Measurements from ENCODE around the gene CFAP70.

The CFAP70 gene

GRCh38 chr10:73368238-73368637, 9.6 kb upstream of the CFAP70 start:
- no peak for DNase-seq (ENCODE audit: low read depth in 1 of 2, low spot score in 1 of 2)
- H3K4me3 ChIP-seq (replicated peaks; ENCODE audit: insufficient read depth, low read length) = no peak overlapping the region
- no peaks in the 10 kb centered on the region for H3K27me3 ChIP-seq (ENCODE audit: insufficient read depth, poor library complexity, severe bottlenecking)
- H3K27ac ChIP-seq (replicated peaks) = no peak overlapping the region
- TF ChIP-seq, protein P1, sequence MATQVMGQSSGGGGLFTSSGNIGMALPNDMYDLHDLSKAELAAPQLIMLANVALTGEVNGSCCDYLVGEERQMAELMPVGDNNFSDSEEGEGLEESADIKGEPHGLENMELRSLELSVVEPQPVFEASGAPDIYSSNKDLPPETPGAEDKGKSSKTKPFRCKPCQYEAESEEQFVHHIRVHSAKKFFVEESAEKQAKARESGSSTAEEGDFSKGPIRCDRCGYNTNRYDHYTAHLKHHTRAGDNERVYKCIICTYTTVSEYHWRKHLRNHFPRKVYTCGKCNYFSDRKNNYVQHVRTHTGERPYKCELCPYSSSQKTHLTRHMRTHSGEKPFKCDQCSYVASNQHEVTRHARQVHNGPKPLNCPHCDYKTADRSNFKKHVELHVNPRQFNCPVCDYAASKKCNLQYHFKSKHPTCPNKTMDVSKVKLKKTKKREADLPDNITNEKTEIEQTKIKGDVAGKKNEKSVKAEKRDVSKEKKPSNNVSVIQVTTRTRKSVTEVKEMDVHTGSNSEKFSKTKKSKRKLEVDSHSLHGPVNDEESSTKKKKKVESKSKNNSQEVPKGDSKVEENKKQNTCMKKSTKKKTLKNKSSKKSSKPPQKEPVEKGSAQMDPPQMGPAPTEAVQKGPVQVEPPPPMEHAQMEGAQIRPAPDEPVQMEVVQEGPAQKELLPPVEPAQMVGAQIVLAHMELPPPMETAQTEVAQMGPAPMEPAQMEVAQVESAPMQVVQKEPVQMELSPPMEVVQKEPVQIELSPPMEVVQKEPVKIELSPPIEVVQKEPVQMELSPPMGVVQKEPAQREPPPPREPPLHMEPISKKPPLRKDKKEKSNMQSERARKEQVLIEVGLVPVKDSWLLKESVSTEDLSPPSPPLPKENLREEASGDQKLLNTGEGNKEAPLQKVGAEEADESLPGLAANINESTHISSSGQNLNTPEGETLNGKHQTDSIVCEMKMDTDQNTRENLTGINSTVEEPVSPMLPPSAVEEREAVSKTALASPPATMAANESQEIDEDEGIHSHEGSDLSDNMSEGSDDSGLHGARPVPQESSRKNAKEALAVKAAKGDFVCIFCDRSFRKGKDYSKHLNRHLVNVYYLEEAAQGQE (IDR thresholded peaks at IDR 0.05; ENCODE audit: insufficient replicate concordance, low read depth) = no peak
- TF ChIP-seq SPI1 (IDR thresholded peaks at IDR 0.05; ENCODE audit: borderline replicate concordance, low read depth) (no peak), POLR2AphosphoS5 (IDR thresholded peaks at IDR 0.05; ENCODE audit: low read depth) (no peak), GABPA (IDR thresholded peaks at IDR 0.05; ENCODE audit: low read depth) (no peak), CTCF (IDR thresholded peaks at IDR 0.05; ENCODE audit: insufficient read depth, low read length) (no peak)

- Histone ChIP-seq H3K27me3 (ENCODE audit: insufficient read depth, poor library complexity, severe bottlenecking) (no peaks in the 10 kb centered on the region), H3K27ac (replicated peaks) (no peak overlapping the region), H3K4me3 (replicated peaks; ENCODE audit: insufficient read depth, low read length) (no peak overlapping the region)
- DNase-seq (ENCODE audit: low read depth in 1 of 2, low spot score in 1 of 2) = no peak
- TF ChIP-seq POLR2AphosphoS5 (IDR thresholded peaks at IDR 0.05; ENCODE audit: low read depth) (no peak), SPI1 (IDR thresholded peaks at IDR 0.05; ENCODE audit: borderline replicate concordance, low read depth) (no peak), GABPA (IDR thresholded peaks at IDR 0.05; ENCODE audit: low read depth) (no peak), CTCF (IDR thresholded peaks at IDR 0.05; ENCODE audit: insufficient read depth, low read length) (no peak)
- TF ChIP-seq, protein P1 (IDR thresholded peaks at IDR 0.05; ENCODE audit: insufficient replicate concordance, low read depth) = no peak
These were observed 8.0 kb upstream of the CFAP70 start for GRCh38 chr10:73366381-73367298.

- DNase-seq (ENCODE audit: low read depth in 1 of 2, low spot score in 1 of 2) = no peak
- Histone ChIP-seq H3K4me3 (replicated peaks; ENCODE audit: insufficient read depth, low read length) (no peak overlapping the region), H3K27ac (replicated peaks) (no peak overlapping the region), H3K27me3 (ENCODE audit: insufficient read depth, poor library complexity, severe bottlenecking) (no peaks in the 10 kb centered on the region)
- TF ChIP-seq GABPA (IDR thresholded peaks at IDR 0.05; ENCODE audit: low read depth) (no peak), SPI1 (IDR thresholded peaks at IDR 0.05; ENCODE audit: borderline replicate concordance, low read depth) (no peak), CTCF (IDR thresholded peaks at IDR 0.05; ENCODE audit: insufficient read depth, low read length) (no peak), POLR2AphosphoS5 (IDR thresholded peaks at IDR 0.05; ENCODE audit: low read depth) (no peak)
- TF ChIP-seq, protein P1 (IDR thresholded peaks at IDR 0.05; ENCODE audit: insufficient replicate concordance, low read depth) = no peak
These were observed 6.3 kb upstream of the CFAP70 start for GRCh38 chr10:73364964-73365363.
